ENCODE data around the gene TSEN15.

Gene TSEN15

DNA sequence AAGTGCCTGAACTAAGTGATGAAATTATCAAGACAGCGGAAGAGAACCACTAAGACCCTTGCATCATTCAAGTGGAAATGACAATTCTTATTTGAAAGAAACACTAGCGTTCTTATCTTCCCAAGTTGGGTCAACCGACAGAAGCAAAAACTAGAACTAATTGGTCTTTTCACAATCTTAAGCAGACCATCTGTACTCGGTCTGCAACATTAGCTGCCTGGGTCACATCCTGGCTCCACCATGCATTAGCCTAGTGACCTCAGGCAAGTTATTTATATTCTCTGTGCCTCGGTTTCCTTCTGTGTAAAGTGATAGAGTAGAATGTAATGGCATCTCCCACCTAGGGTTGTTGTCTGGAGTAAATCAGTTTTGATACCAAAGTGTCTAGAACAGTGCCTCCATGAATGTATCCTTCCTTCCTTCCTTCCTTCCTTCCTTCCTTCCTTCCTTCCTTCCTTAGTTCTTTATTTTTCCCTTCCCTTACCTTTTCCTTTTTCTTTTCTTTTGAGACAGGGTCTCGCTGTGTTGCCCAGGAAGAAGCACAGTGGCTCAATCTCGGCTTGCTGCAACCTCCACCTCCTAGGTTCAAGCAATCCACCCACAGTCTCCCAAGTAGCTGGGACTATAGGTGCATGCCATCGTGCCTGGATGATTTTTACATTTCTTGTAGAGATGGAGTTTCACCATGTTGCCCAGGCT lies 20.0 kb upstream of the TSEN15 start:
- TF ChIP-seq ZNF8 (CRISPR knock-in tag; IDR thresholded peaks at IDR 0.05) = no peak
- TF ChIP-seq ESRRG (CRISPR knock-in tag; IDR thresholded peaks at IDR 0.05) = no peak
- no peak for TF ChIP-seq SNAI2 (CRISPR knock-in tag; IDR thresholded peaks at IDR 0.05)
- no peak for TF ChIP-seq RARB (CRISPR knock-in tag; IDR thresholded peaks at IDR 0.05)
- TF ChIP-seq GLIS3 (CRISPR knock-in tag; IDR thresholded peaks at IDR 0.05) = no peak
- no peak for TF ChIP-seq OSR1 (CRISPR knock-in tag; IDR thresholded peaks at IDR 0.05)
- TF ChIP-seq PPARA (CRISPR knock-in tag; IDR thresholded peaks at IDR 0.05; ENCODE audit: borderline replicate concordance) = no peak
- TF ChIP-seq TCF4 (CRISPR knock-in tag; IDR thresholded peaks at IDR 0.05; ENCODE audit: borderline replicate concordance) = no peak
- no peak for TF ChIP-seq TOX (CRISPR knock-in tag; IDR thresholded peaks at IDR 0.05; ENCODE audit: borderline replicate concordance)
- no peak for TF ChIP-seq POU6F1 (CRISPR knock-in tag; IDR thresholded peaks at IDR 0.05; ENCODE audit: borderline replicate concordance, low read depth)
- TF ChIP-seq CSDC2 (CRISPR knock-in tag; IDR thresholded peaks at IDR 0.05) = no peak
- no peak for TF ChIP-seq BACH2 (CRISPR knock-in tag; IDR thresholded peaks at IDR 0.05; ENCODE audit: borderline replicate concordance)
- TF ChIP-seq ZFP3 (CRISPR knock-in tag; IDR thresholded peaks at IDR 0.05) = no peak
- TF ChIP-seq ISL1 (CRISPR knock-in tag; IDR thresholded peaks at IDR 0.05) = no peak
- TF ChIP-seq ZC3H10 (CRISPR knock-in tag; IDR thresholded peaks at IDR 0.05) = no peak
- TF ChIP-seq ZFP30 (CRISPR knock-in tag; IDR thresholded peaks at IDR 0.05) = no peak
- TF ChIP-seq ZNF565 (CRISPR knock-in tag; conservative IDR thresholded peaks at IDR 0.05; ENCODE audit: low read depth) = no peak
- no peak for ATAC-seq

GRCh38 chr1:184032306-184032929 lies 19.1 kb upstream of the TSEN15 start:
- no peak for ATAC-seq
- TF ChIP-seq ESRRG (CRISPR knock-in tag; IDR thresholded peaks at IDR 0.05) (no peak), TOX (CRISPR knock-in tag; IDR thresholded peaks at IDR 0.05; ENCODE audit: borderline replicate concordance) (no peak), ARNTL (CRISPR knock-in tag; IDR thresholded peaks at IDR 0.05; ENCODE audit: borderline replicate concordance, low read depth) (no peak), TSHZ2 (CRISPR knock-in tag; IDR thresholded peaks at IDR 0.05) (no peak), BACH2 (CRISPR knock-in tag; IDR thresholded peaks at IDR 0.05; ENCODE audit: borderline replicate concordance) (no peak), ZFP30 (CRISPR knock-in tag; IDR thresholded peaks at IDR 0.05) (no peak), TCF4 (CRISPR knock-in tag; IDR thresholded peaks at IDR 0.05; ENCODE audit: borderline replicate concordance) (no peak), ZNF70 (CRISPR knock-in tag; IDR thresholded peaks at IDR 0.05) (no peak), GLIS3 (CRISPR knock-in tag; IDR thresholded peaks at IDR 0.05) (no peak), CSDC2 (CRISPR knock-in tag; IDR thresholded peaks at IDR 0.05) (no peak), POU6F1 (CRISPR knock-in tag; IDR thresholded peaks at IDR 0.05; ENCODE audit: borderline replicate concordance, low read depth) (no peak), PATZ1 (CRISPR knock-in tag; IDR thresholded peaks at IDR 0.05; ENCODE audit: borderline replicate concordance) (no peak), ISL1 (CRISPR knock-in tag; IDR thresholded peaks at IDR 0.05) (no peak), ZC3H10 (CRISPR knock-in tag; IDR thresholded peaks at IDR 0.05) (no peak), OSR1 (CRISPR knock-in tag; IDR thresholded peaks at IDR 0.05) (no peak), CREB5 (CRISPR knock-in tag; IDR thresholded peaks at IDR 0.05; ENCODE audit: low read depth) (no peak), ZNF565 (CRISPR knock-in tag; conservative IDR thresholded peaks at IDR 0.05; ENCODE audit: low read depth) (no peak)
- TF ChIP-seq, protein P1, sequence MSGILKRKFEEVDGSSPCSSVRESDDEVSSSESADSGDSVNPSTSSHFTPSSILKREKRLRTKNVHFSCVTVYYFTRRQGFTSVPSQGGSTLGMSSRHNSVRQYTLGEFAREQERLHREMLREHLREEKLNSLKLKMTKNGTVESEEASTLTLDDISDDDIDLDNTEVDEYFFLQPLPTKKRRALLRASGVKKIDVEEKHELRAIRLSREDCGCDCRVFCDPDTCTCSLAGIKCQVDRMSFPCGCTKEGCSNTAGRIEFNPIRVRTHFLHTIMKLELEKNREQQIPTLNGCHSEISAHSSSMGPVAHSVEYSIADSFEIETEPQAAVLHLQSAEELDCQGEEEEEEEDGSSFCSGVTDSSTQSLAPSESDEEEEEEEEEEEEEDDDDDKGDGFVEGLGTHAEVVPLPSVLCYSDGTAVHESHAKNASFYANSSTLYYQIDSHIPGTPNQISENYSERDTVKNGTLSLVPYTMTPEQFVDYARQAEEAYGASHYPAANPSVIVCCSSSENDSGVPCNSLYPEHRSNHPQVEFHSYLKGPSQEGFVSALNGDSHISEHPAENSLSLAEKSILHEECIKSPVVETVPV (CRISPR knock-in tag; IDR thresholded peaks at IDR 0.05) = no peak

All from SK-N-SH treated with all-trans-retinoic acid at 6 μM for 48 hours (cell line).